ENCODE results near the gene MED4. TPM values are rescaled to one million over a fixed set of nuclear protein-coding genes. Genes with fewer than 3 reads are reported as not detected.

MED4 gene
- total RNA-seq, 1 experiment from 2014 or later, result 46.9 TPM

DNA sequence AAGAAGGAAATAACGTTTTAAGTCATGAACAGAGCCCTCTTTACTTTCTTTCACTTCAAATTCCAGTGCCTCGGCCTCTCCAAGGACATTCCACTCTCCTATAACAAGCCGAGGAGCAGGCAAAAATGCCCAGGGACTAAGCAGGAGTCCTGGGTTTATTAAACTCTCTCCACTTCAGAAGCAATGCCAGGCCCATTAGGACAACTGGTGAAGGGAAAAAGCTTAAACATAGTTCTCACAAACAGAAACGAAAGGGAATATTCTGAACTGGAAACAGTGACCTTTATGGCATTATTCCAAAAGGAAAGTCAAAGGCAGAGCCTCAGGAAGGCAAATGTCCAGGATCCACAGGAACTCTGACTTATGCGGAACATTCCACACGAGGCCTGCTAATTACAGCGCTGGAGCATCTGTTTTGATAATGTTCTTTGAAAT is 30.9 kb upstream of the MED4 start:
- no peak overlapping the region for H3K4me2 ChIP-seq (ENCODE audit: low read length)
- ATAC-seq (no peak), DNase-seq (ENCODE audit: low read depth, low spot score) (no peak)
- ChIA-PET RAD21 (ENCODE audit: low non-redundant PET in 1 of 2, low total read pairs in 2 of 2, uncharacterized antibody in 2 of 2, unreplicated experiment in 2 of 2) (no interaction called here), POLR2A (no interaction called here), CTCF (interaction anchor here (1.9 kb wide), 1 partner anchor 11 kb away, joined by 9 read pairs; no protein-coding TSS in a partner anchor)
- intact Hi-C loops (cut with micrococcal nuclease), result loop anchor here (5.0 kb wide), 2 partner anchors 176 to 641 kb away; partner anchors contain the start of gene RB1
- H3K27ac ChIP-seq (ENCODE audit: low read depth, low read length), result no peak overlapping the region
- no peaks in the 10 kb centered on the region for H3K27me3 ChIP-seq (ENCODE audit: insufficient read depth, low read length)
- 0 out of 4 replicates have a peak, but pooled peaks cover 0 to 5% of the 10 kb centered on the region in 2 experiments for H3K4me1 ChIP-seq (ENCODE audit: control insufficient read depth in 1 of 2, insufficient read depth in 2 of 2, low read length in 2 of 2)
- H3K4me3 ChIP-seq (replicated peaks in 1 of 2; ENCODE audit: low read depth in 1 of 2, low read length in 2 of 2), result no peak overlapping the region
- H3K9me2 ChIP-seq (ENCODE audit: insufficient read depth), result no peaks in the 10 kb centered on the region
- H3K9me3 ChIP-seq (ENCODE audit: control insufficient read depth in 1 of 2, insufficient read depth in 1 of 2, low read depth in 1 of 2, low read length in 2 of 2), result no peaks in the 10 kb centered on the region
- H2AFZ ChIP-seq (ENCODE audit: low read depth, low read length, poor library complexity, severe bottlenecking), result no peak overlapping the region
- no peaks in the 10 kb centered on the region for H4K20me1 ChIP-seq (ENCODE audit: insufficient read depth)
- H3K9ac ChIP-seq (ENCODE audit: low read length), result no peak overlapping the region
- H3K79me2 ChIP-seq (ENCODE audit: insufficient read depth, low read length), result no peaks in the 10 kb centered on the region
- no peaks in the 10 kb centered on the region for H3K36me3 ChIP-seq (ENCODE audit: control insufficient read depth in 1 of 2, insufficient read depth in 2 of 2, low read length in 2 of 2)
- BruUV-seq (replicated peaks), result no TSS peak
- no peak for TF ChIP-seq SP1 (IDR thresholded peaks at IDR 0.05; ENCODE audit: low read depth)
- TF ChIP-seq POLR2AphosphoS5 (IDR thresholded peaks at IDR 0.05; ENCODE audit: low read depth, low read length), result no peak

DNA sequence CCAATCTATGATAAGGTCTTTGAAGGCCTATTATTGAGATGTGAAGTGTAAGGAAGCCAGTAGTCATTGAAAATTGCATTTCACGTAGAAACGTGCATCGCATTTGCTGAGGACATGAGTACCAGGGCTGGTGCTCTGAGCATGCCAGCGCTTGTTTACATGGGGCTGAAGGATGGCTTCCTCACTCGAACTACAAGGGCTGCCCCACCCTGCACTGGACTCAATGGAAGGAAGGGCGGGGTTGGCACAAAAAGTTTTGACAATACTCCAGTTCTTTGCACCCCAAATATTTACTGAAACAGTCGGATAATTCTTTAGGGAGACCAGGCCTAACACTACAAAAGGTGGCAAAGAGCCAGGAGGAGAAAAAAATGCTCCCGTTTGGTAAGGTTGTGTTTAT is 28.9 kb upstream of the MED4 start:
- no peak overlapping the region for H3K4me3 ChIP-seq (replicated peaks in 1 of 2; ENCODE audit: low read depth in 1 of 2, low read length in 2 of 2)
- H3K27me3 ChIP-seq (ENCODE audit: insufficient read depth, low read length), result no peaks in the 10 kb centered on the region
- no peaks in the 10 kb centered on the region for H3K9me2 ChIP-seq (ENCODE audit: insufficient read depth)
- no peaks in the 10 kb centered on the region for H3K9me3 ChIP-seq (ENCODE audit: control insufficient read depth in 1 of 2, insufficient read depth in 1 of 2, low read depth in 1 of 2, low read length in 2 of 2)
- H4K20me1 ChIP-seq (ENCODE audit: insufficient read depth), result no peaks in the 10 kb centered on the region
- intact Hi-C loops (cut with micrococcal nuclease), result no loop called here
- H3K79me2 ChIP-seq (ENCODE audit: insufficient read depth, low read length), result no peaks in the 10 kb centered on the region
- no peak overlapping the region for H3K4me2 ChIP-seq (ENCODE audit: low read length)
- no TSS peak for BruUV-seq (replicated peaks)
- no peak overlapping the region for H2AFZ ChIP-seq (ENCODE audit: low read depth, low read length, poor library complexity, severe bottlenecking)
- POLR2A ChIA-PET, result no interaction called here
- DNase-seq (ENCODE audit: low read depth, low spot score), result no peak
- H3K36me3 ChIP-seq (ENCODE audit: control insufficient read depth in 1 of 2, insufficient read depth in 2 of 2, low read length in 2 of 2), result no peaks in the 10 kb centered on the region
- no peak overlapping the region for H3K9ac ChIP-seq (ENCODE audit: low read length)
- RAD21 ChIA-PET (ENCODE audit: low non-redundant PET in 1 of 2, low total read pairs in 2 of 2, uncharacterized antibody in 2 of 2, unreplicated experiment in 2 of 2), result no interaction called here
- CTCF ChIA-PET, result interaction anchor here (0.8 kb wide), 1 partner anchor 456 kb away, joined by 3 read pairs; no protein-coding TSS in a partner anchor
- ATAC-seq, result no peak
- H3K27ac ChIP-seq (ENCODE audit: low read depth, low read length), result no peak overlapping the region
- 0 out of 4 replicates have a peak, but pooled peaks cover 0 to 5% of the 10 kb centered on the region in 2 experiments for H3K4me1 ChIP-seq (ENCODE audit: control insufficient read depth in 1 of 2, insufficient read depth in 2 of 2, low read length in 2 of 2)
- TF ChIP-seq ZFX (IDR thresholded peaks at IDR 0.05), result no peak
- TF ChIP-seq, protein P1, sequence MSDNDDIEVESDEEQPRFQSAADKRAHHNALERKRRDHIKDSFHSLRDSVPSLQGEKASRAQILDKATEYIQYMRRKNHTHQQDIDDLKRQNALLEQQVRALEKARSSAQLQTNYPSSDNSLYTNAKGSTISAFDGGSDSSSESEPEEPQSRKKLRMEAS (IDR thresholded peaks at IDR 0.05), result no peak
- TF ChIP-seq RAD21 (IDR thresholded peaks at IDR 0.05; ENCODE audit: low read depth), result no peak
- TF ChIP-seq CBX3 (IDR thresholded peaks at IDR 0.05; ENCODE audit: low read depth), result no peak
- TF ChIP-seq CEBPB (IDR thresholded peaks at IDR 0.05; ENCODE audit: low read depth), result no peak
- TF ChIP-seq EZH2phosphoT487 (IDR thresholded peaks at IDR 0.05; ENCODE audit: borderline replicate concordance), result no peak
- TF ChIP-seq SRF (IDR thresholded peaks at IDR 0.05; ENCODE audit: low read depth), result no peak
- TF ChIP-seq POLR2AphosphoS5 (IDR thresholded peaks at IDR 0.05; ENCODE audit: low read depth, low read length), result no peak
- TF ChIP-seq JUND (IDR thresholded peaks at IDR 0.05), result no peak
- no peak for TF ChIP-seq ZNF274 (IDR thresholded peaks at IDR 0.05; ENCODE audit: low read depth, low read length)
- no peak for TF ChIP-seq SP1 (IDR thresholded peaks at IDR 0.05; ENCODE audit: low read depth)
- TF ChIP-seq, protein P2, sequence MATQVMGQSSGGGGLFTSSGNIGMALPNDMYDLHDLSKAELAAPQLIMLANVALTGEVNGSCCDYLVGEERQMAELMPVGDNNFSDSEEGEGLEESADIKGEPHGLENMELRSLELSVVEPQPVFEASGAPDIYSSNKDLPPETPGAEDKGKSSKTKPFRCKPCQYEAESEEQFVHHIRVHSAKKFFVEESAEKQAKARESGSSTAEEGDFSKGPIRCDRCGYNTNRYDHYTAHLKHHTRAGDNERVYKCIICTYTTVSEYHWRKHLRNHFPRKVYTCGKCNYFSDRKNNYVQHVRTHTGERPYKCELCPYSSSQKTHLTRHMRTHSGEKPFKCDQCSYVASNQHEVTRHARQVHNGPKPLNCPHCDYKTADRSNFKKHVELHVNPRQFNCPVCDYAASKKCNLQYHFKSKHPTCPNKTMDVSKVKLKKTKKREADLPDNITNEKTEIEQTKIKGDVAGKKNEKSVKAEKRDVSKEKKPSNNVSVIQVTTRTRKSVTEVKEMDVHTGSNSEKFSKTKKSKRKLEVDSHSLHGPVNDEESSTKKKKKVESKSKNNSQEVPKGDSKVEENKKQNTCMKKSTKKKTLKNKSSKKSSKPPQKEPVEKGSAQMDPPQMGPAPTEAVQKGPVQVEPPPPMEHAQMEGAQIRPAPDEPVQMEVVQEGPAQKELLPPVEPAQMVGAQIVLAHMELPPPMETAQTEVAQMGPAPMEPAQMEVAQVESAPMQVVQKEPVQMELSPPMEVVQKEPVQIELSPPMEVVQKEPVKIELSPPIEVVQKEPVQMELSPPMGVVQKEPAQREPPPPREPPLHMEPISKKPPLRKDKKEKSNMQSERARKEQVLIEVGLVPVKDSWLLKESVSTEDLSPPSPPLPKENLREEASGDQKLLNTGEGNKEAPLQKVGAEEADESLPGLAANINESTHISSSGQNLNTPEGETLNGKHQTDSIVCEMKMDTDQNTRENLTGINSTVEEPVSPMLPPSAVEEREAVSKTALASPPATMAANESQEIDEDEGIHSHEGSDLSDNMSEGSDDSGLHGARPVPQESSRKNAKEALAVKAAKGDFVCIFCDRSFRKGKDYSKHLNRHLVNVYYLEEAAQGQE (IDR thresholded peaks at IDR 0.05; ENCODE audit: low read depth), result no peak
- TF ChIP-seq, protein P3, sequence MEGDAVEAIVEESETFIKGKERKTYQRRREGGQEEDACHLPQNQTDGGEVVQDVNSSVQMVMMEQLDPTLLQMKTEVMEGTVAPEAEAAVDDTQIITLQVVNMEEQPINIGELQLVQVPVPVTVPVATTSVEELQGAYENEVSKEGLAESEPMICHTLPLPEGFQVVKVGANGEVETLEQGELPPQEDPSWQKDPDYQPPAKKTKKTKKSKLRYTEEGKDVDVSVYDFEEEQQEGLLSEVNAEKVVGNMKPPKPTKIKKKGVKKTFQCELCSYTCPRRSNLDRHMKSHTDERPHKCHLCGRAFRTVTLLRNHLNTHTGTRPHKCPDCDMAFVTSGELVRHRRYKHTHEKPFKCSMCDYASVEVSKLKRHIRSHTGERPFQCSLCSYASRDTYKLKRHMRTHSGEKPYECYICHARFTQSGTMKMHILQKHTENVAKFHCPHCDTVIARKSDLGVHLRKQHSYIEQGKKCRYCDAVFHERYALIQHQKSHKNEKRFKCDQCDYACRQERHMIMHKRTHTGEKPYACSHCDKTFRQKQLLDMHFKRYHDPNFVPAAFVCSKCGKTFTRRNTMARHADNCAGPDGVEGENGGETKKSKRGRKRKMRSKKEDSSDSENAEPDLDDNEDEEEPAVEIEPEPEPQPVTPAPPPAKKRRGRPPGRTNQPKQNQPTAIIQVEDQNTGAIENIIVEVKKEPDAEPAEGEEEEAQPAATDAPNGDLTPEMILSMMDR (IDR thresholded peaks at IDR 0.05 in 2 of 3, conservative IDR thresholded peaks at IDR 0.05 in 1 of 3; ENCODE audit: borderline replicate concordance in 1 of 3, insufficient read depth in 1 of 3, low read depth in 2 of 3, low read length in 2 of 3), result no peak
- TF ChIP-seq, protein P4, sequence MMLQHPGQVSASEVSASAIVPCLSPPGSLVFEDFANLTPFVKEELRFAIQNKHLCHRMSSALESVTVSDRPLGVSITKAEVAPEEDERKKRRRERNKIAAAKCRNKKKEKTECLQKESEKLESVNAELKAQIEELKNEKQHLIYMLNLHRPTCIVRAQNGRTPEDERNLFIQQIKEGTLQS (IDR thresholded peaks at IDR 0.05), result no peak
- TF ChIP-seq SIN3A (IDR thresholded peaks at IDR 0.05; ENCODE audit: low read depth), result no peak
- no peak for TF ChIP-seq EZH2 (IDR thresholded peaks at IDR 0.05)
- no peak for TF ChIP-seq EGR1 (IDR thresholded peaks at IDR 0.05; ENCODE audit: low read depth)

All from HCT116 (cell line).